ENCODE data around the gene CCDC88A. TPM values are rescaled to one million over a fixed set of nuclear protein-coding genes. Genes with fewer than 3 reads are reported as not detected.
"Not testable (repeated sequence)": the region's sequence is repeated elsewhere in the genome, so short reads cannot be mapped to it uniquely, and the experiment has no call there.

CCDC88A gene
- total and polyA plus RNA-seq, 2 experiments from 2014 or later, result 30.4 to 32.4 TPM

DNA sequence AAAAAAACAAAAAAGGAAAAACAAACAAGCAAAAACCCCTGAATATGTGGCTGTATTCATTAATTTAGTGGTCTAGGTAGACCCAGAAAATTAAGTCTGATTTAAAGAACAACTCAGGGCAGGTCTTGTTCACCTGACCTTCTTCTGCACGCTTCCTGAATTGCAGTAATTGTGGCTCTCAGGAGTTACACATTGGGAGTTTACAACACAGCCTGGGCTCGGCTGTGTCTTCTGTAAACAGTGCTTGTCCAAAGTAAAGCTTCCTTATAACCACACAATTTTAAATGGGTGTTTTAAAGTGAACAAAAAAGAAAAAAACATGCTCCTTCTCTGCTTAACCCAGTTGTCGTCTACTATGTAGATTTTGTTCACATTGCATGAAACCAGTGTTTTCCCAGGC is 142.3 kb downstream of the CCDC88A start:
- Histone ChIP-seq H3K27me3 (replicated peaks; ENCODE audit: insufficient read depth) (no peaks in the 10 kb centered on the region), H3K36me3 (ENCODE audit: low read depth) (no peaks in the 10 kb centered on the region), H3K9me2 (ENCODE audit: insufficient read depth) (no peaks in the 10 kb centered on the region), H3K9me3 (ENCODE audit: low read depth) (no peaks in the 10 kb centered on the region), H3K9ac (no peak overlapping the region), H3K4me2 (ENCODE audit: unreplicated experiment) (no peak overlapping the region), H4K20me1 (ENCODE audit: insufficient read depth) (no peaks in the 10 kb centered on the region), H3K4me1 (ENCODE audit: insufficient read depth) (no peaks in the 10 kb centered on the region), H3K27ac (no peak overlapping the region), H2AFZ (no peak overlapping the region), H3K4me3 (no peak overlapping the region), H3K79me2 (ENCODE audit: insufficient read depth) (no peaks in the 10 kb centered on the region), H3F3A (ENCODE audit: insufficient read depth) (no peaks in the 10 kb centered on the region)
- DNase-seq, result no peak
- TF ChIP-seq EZH2 (IDR thresholded peaks at IDR 0.05; ENCODE audit: insufficient read depth, poor library complexity, severe bottlenecking) (no peak), EZH2phosphoT487 (IDR thresholded peaks at IDR 0.05; ENCODE audit: insufficient read depth, low read depth) (no peak)
- in situ Hi-C loops (cut with MboI), result no loop called here
- 70 to 73% methylated on average over 3 of the region's 3 CpGs for WGBS, 2 experiments (ENCODE audit: low coverage in 1 of 2, low lambda C conversion rate in 2 of 2, missing lambda C conversion rate in 2 of 2)

DNA sequence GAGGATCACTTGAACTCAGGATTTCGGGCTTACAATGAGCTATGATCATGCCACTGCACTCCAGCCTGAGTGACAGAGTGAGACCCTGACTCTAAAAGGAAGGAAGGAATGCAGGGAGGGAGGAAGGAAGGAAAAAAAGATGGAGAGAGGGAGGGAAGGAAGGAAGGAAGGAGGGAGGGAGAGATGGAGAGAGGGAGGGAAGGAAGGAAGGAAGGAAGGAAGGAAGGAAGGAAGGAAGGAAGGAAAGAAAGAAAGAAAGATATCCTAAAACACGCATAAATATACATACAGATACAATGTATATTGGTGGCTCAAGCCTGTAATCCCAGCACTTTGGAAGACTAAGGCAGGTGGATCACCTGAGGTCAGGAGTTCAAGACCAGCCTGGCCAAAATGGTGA is 145.3 kb downstream of the CCDC88A start:
- in situ Hi-C loops (cut with MboI), result not testable (repeated sequence)
- 86 to 95% methylated on average over 2 of the region's 2 CpGs for WGBS, 2 experiments (ENCODE audit: low coverage in 1 of 2, low lambda C conversion rate in 2 of 2, missing lambda C conversion rate in 2 of 2)

DNA sequence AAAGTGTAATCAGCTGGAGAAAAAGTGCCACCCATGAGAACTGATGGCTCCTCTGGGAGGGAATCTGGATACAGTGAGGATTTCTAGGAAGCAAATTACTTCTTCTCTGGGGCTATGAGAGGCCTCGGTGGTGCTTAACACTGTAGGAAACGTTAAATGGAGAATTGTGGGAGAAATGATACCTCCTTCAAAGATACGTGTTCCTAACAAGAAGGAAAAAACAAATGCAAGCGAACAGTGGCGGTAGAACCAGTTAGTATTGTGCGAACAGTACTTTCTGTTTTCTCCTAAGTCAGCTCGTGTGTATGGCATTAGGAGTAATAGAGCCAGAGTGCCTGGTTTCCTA is 150.0 kb downstream of the CCDC88A start:
- Histone ChIP-seq H3K9ac (peak overlapping the region; percentile 92), H3K4me2 (ENCODE audit: unreplicated experiment) (peak overlapping the region; percentile 90), H2AFZ (peak overlapping the region; percentile 99), H3K27me3 (replicated peaks; ENCODE audit: insufficient read depth) (no peaks in the 10 kb centered on the region), H3K4me1 (ENCODE audit: insufficient read depth) (no peaks in the 10 kb centered on the region; the same call in none of the 2 replicates), H3K79me2 (ENCODE audit: insufficient read depth) (peaks cover 19% of the 10 kb centered on the region; the same call in 1 of the 2 replicates), H3K4me3 (peak overlapping the region; percentile 94), H3K9me2 (ENCODE audit: insufficient read depth) (no peaks in the 10 kb centered on the region), H3K9me3 (ENCODE audit: low read depth) (no peaks in the 10 kb centered on the region), H3F3A (ENCODE audit: insufficient read depth) (no peaks in the 10 kb centered on the region), H3K36me3 (ENCODE audit: low read depth) (no peaks in the 10 kb centered on the region; the same call in 1 of the 2 replicates), H3K27ac (peak overlapping the region; percentile 69), H4K20me1 (ENCODE audit: insufficient read depth) (no peaks in the 10 kb centered on the region)
- 36 to 42% methylated on average over 7 of the region's 7 CpGs for whole genome bisulfite sequencing, 2 experiments (ENCODE audit: low coverage in 1 of 2, low lambda C conversion rate in 2 of 2, missing lambda C conversion rate in 2 of 2)
- peak; percentile 22 for DNase-seq
- no peak for TF ChIP-seq EZH2phosphoT487 (IDR thresholded peaks at IDR 0.05; ENCODE audit: insufficient read depth, low read depth)
- no peak for TF ChIP-seq EZH2 (IDR thresholded peaks at IDR 0.05; ENCODE audit: insufficient read depth, poor library complexity, severe bottlenecking)
- in situ Hi-C loops (cut with MboI), result no loop called here

More for the DNA sequence above, 145.3 kb downstream of the CCDC88A start:
- not testable (repeated sequence) for H3K9me3 ChIP-seq (ENCODE audit: low read depth); H3K4me2 ChIP-seq (ENCODE audit: unreplicated experiment); H3K36me3 ChIP-seq (ENCODE audit: low read depth); H3F3A ChIP-seq (ENCODE audit: insufficient read depth); DNase-seq; H3K79me2 ChIP-seq (ENCODE audit: insufficient read depth); H2AFZ ChIP-seq; H3K27ac ChIP-seq; H3K4me1 ChIP-seq (ENCODE audit: insufficient read depth); H3K4me3 ChIP-seq; H4K20me1 ChIP-seq (ENCODE audit: insufficient read depth); H3K9me2 ChIP-seq (ENCODE audit: insufficient read depth); H3K9ac ChIP-seq; H3K27me3 ChIP-seq (replicated peaks; ENCODE audit: insufficient read depth)

DNA sequence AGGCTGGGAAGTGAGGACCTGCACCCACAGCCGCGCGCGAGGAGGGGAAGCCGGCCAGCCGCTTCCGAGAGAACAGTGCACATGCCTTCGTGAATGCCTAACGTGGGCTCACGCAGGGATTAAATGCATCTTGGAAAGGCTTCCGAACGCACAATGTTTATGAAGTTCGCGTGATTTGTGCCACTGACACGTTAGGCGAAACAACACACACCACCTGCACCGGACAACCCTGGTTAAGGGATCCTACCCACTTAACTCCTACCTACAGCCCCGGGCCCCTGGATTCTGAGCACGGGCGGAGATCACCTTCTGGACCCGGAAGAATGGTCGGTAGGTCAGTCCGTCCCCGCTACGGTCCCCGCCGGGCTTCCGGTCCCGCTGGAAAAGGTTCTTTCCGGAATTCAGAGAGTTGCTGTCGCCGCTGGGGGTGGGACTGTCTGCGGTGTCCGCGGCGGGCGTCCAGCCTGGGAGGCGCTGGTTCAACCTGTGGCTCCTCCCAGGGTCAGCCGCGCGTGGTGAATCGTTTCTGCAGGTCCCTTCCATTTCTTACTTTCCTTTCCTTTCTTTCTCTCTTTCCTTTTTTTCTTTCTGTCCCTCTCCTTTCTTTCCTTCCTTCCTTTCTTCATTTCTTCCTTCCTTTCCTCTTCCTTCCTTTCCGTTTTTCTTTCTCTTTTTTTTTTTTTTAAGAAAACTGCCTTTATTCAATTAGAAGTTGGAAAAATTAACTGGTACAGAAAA is 150.6 kb downstream of the CCDC88A start, which contains the start of gene MTIF2:
Gene MTIF2 (minus strand): TSS at position 325 of the 738 bp plus-strand sequence. CDS start 5,373 bp downstream, outside the sequence.
- H3K4me1 ChIP-seq (ENCODE audit: insufficient read depth), result no peaks in the 10 kb centered on the region; the same call in none of the 2 replicates
- WGBS, 2 experiments (ENCODE audit: low coverage in 1 of 2, low lambda C conversion rate in 2 of 2, missing lambda C conversion rate in 2 of 2), result 1% methylated on average over 43 of the region's 43 CpGs
- peaks cover 19% of the 10 kb centered on the region; the same call in 1 of the 2 replicates for H3K79me2 ChIP-seq (ENCODE audit: insufficient read depth)
- peak within 1 kb of the TSS; percentile 99 for H2AFZ ChIP-seq
- TF ChIP-seq EZH2 (IDR thresholded peaks at IDR 0.05; ENCODE audit: insufficient read depth, poor library complexity, severe bottlenecking) (no peak), EZH2phosphoT487 (IDR thresholded peaks at IDR 0.05; ENCODE audit: insufficient read depth, low read depth) (no peak)
- H3K4me3 ChIP-seq, result peak within 1 kb of the TSS; percentile 94
- H3K4me2 ChIP-seq (ENCODE audit: unreplicated experiment), result peak within 1 kb of the TSS; percentile 90
- no peaks in the 10 kb centered on the region for H3K9me2 ChIP-seq (ENCODE audit: insufficient read depth)
- no peaks in the 10 kb centered on the region for H3F3A ChIP-seq (ENCODE audit: insufficient read depth)
- no peaks in the 10 kb centered on the region for H3K27me3 ChIP-seq (replicated peaks; ENCODE audit: insufficient read depth)
- H3K36me3 ChIP-seq (ENCODE audit: low read depth), result peaks cover 5% of the 10 kb centered on the region
- H4K20me1 ChIP-seq (ENCODE audit: insufficient read depth), result no peaks in the 10 kb centered on the region
- DNase-seq, result peak; percentile 99
- in situ Hi-C loops (cut with MboI), result no loop called here
- no peaks in the 10 kb centered on the region for H3K9me3 ChIP-seq (ENCODE audit: low read depth)
- peak within 1 kb of the TSS; percentile 69 for H3K27ac ChIP-seq
- H3K9ac ChIP-seq, result peak within 1 kb of the TSS; percentile 92
